ENCODE data around the gene KCNC1.

DNA sequence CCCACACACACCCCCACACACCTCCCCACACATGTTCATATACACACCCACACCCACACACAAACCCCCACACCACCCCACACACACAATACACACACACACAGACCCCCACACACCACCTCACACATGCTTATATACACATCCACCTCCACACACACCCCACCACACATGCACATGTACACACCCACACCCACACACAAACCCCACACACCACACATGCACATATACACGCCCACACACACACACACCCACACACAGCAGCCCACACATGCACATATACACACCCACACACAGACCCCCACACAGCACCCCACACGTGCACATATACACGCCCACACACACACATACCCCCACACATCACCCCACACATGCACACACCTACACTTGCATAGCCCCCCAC, 29.1 kb downstream of the KCNC1 start:
- TF ChIP-seq, protein P1, sequence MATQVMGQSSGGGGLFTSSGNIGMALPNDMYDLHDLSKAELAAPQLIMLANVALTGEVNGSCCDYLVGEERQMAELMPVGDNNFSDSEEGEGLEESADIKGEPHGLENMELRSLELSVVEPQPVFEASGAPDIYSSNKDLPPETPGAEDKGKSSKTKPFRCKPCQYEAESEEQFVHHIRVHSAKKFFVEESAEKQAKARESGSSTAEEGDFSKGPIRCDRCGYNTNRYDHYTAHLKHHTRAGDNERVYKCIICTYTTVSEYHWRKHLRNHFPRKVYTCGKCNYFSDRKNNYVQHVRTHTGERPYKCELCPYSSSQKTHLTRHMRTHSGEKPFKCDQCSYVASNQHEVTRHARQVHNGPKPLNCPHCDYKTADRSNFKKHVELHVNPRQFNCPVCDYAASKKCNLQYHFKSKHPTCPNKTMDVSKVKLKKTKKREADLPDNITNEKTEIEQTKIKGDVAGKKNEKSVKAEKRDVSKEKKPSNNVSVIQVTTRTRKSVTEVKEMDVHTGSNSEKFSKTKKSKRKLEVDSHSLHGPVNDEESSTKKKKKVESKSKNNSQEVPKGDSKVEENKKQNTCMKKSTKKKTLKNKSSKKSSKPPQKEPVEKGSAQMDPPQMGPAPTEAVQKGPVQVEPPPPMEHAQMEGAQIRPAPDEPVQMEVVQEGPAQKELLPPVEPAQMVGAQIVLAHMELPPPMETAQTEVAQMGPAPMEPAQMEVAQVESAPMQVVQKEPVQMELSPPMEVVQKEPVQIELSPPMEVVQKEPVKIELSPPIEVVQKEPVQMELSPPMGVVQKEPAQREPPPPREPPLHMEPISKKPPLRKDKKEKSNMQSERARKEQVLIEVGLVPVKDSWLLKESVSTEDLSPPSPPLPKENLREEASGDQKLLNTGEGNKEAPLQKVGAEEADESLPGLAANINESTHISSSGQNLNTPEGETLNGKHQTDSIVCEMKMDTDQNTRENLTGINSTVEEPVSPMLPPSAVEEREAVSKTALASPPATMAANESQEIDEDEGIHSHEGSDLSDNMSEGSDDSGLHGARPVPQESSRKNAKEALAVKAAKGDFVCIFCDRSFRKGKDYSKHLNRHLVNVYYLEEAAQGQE (IDR thresholded peaks at IDR 0.05) = no peak
- TF ChIP-seq, protein P2, sequence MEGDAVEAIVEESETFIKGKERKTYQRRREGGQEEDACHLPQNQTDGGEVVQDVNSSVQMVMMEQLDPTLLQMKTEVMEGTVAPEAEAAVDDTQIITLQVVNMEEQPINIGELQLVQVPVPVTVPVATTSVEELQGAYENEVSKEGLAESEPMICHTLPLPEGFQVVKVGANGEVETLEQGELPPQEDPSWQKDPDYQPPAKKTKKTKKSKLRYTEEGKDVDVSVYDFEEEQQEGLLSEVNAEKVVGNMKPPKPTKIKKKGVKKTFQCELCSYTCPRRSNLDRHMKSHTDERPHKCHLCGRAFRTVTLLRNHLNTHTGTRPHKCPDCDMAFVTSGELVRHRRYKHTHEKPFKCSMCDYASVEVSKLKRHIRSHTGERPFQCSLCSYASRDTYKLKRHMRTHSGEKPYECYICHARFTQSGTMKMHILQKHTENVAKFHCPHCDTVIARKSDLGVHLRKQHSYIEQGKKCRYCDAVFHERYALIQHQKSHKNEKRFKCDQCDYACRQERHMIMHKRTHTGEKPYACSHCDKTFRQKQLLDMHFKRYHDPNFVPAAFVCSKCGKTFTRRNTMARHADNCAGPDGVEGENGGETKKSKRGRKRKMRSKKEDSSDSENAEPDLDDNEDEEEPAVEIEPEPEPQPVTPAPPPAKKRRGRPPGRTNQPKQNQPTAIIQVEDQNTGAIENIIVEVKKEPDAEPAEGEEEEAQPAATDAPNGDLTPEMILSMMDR (IDR thresholded peaks at IDR 0.05; ENCODE audit: low read depth, low read length, missing input control) = no peak
- no peak for TF ChIP-seq GABPA (IDR thresholded peaks at IDR 0.05 in 1 of 2, conservative IDR thresholded peaks at IDR 0.05 in 1 of 2)
- TF ChIP-seq, protein P3, sequence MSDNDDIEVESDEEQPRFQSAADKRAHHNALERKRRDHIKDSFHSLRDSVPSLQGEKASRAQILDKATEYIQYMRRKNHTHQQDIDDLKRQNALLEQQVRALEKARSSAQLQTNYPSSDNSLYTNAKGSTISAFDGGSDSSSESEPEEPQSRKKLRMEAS (IDR thresholded peaks at IDR 0.05) = no peak
- TF ChIP-seq YY1 (IDR thresholded peaks at IDR 0.05) = no peak
- TF ChIP-seq, protein P4, sequence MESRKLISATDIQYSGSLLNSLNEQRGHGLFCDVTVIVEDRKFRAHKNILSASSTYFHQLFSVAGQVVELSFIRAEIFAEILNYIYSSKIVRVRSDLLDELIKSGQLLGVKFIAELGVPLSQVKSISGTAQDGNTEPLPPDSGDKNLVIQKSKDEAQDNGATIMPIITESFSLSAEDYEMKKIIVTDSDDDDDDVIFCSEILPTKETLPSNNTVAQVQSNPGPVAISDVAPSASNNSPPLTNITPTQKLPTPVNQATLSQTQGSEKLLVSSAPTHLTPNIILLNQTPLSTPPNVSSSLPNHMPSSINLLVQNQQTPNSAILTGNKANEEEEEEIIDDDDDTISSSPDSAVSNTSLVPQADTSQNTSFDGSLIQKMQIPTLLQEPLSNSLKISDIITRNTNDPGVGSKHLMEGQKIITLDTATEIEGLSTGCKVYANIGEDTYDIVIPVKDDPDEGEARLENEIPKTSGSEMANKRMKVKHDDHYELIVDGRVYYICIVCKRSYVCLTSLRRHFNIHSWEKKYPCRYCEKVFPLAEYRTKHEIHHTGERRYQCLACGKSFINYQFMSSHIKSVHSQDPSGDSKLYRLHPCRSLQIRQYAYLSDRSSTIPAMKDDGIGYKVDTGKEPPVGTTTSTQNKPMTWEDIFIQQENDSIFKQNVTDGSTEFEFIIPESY (IDR thresholded peaks at IDR 0.05) = no peak
- no peak for TF ChIP-seq RXRA (IDR thresholded peaks at IDR 0.05)
- TF ChIP-seq FOXA1 (IDR thresholded peaks at IDR 0.05) = no peak
- no peak for TF ChIP-seq SP1 (IDR thresholded peaks at IDR 0.05)
- TF ChIP-seq RAD21 (IDR thresholded peaks at IDR 0.05) = no peak
